GM23338 (cell line): ENCODE measurements around the gene PALLD. TPM values are rescaled to one million over a fixed set of nuclear protein-coding genes. Genes with fewer than 3 reads are reported as not detected.

Experiments
- ATAC-seq: fragments of 200-7000 bp; cut with Tn5 transposase; 3 replicates; pipeline ENCODE4 v1.9.1; 2020
- DNase-seq: peaks from one replicate; pipeline ENCODE4 v3.0.0-alpha.2; 2015; ENCODE audit warnings: low spot score
- H2AFZ ChIP-seq: fragments of 200-600 bp; sonication (generic); 2 replicates; pipeline ENCODE4 v1.8.0; 2016; ENCODE audit warnings: antibody characterized with exemption, mild to moderate bottlenecking, moderate library complexity
- H3F3A ChIP-seq: fragments of 200-600 bp; sonication (generic); replicated peaks from 2 replicates; pipeline ENCODE4 v1.8.0; 2017; ENCODE audit warnings: antibody characterized with exemption, mixed run types, low read depth
- H3K27ac ChIP-seq: fragments of 200-600 bp; sonication (generic); 2 replicates; pipeline ENCODE4 v1.6.1; 2016; ENCODE audit warnings: low read depth
- H3K27me3 ChIP-seq: fragments of 200-600 bp; sonication (generic); 2 replicates; pipeline ENCODE4 v1.8.0; 2016; ENCODE audit warnings: mild to moderate bottlenecking, mixed run types, moderate library complexity; ENCODE audit not compliant: insufficient read depth
- H3K36me3 ChIP-seq: fragments of 200-600 bp; sonication (generic); 2 replicates; pipeline ENCODE4 v1.8.0; 2016; ENCODE audit warnings: mild to moderate bottlenecking; ENCODE audit not compliant: insufficient read depth
- H3K4me1 ChIP-seq: fragments of 200-600 bp; sonication (generic); 2 replicates; pipeline ENCODE4 v1.8.0; 2016; ENCODE audit warnings: mild to moderate bottlenecking, moderate library complexity; ENCODE audit not compliant: insufficient read depth
- H3K4me2 ChIP-seq: fragments of 200-600 bp; sonication (generic); 2 replicates; pipeline ENCODE4 v1.7.1; 2017; ENCODE audit warnings: mixed run types
- H3K4me3 ChIP-seq: fragments of 200-600 bp; sonication (generic); 2 replicates; pipeline ENCODE4 v1.6.1; 2016; ENCODE audit warnings: mixed run types
- H3K79me2 ChIP-seq: fragments of 200-600 bp; sonication (generic); replicated peaks from 2 replicates; pipeline ENCODE4 v1.8.0; 2017; ENCODE audit warnings: mild to moderate bottlenecking; ENCODE audit not compliant: insufficient read depth
- H3K9me2 ChIP-seq: fragments of 200-600 bp; sonication (generic); 2 replicates; pipeline ENCODE4 v1.8.0; 2017; ENCODE audit not compliant: insufficient read depth
- H4K20me1 ChIP-seq: fragments of 200-600 bp; sonication (generic); replicated peaks from 2 replicates; pipeline ENCODE4 v1.8.0; 2017; ENCODE audit warnings: mild to moderate bottlenecking; ENCODE audit not compliant: insufficient read depth
- H3K27ac Mint-ChIP-seq: 2 replicates; pipeline ENCODE4 v1.8.0; 2020; ENCODE audit warnings: inconsistent platforms, mild to moderate bottlenecking, moderate library complexity, mixed read lengths
- H3K27me3 Mint-ChIP-seq: 3 replicates; pipeline ENCODE4 v1.8.0; 2022; ENCODE audit warnings: low read depth, mild to moderate bottlenecking, moderate library complexity, mixed read lengths, inconsistent platforms; ENCODE audit not compliant: insufficient read depth, poor library complexity
- H3K36me3 Mint-ChIP-seq: 3 replicates; pipeline ENCODE4 v1.8.0; 2021; ENCODE audit warnings: low read depth, mild to moderate bottlenecking, inconsistent platforms, moderate library complexity, mixed read lengths
- H3K4me1 Mint-ChIP-seq: 3 replicates; pipeline ENCODE4 v1.8.0; 2020; ENCODE audit warnings: mild to moderate bottlenecking, inconsistent platforms, mixed read lengths
- H3K4me3 Mint-ChIP-seq: 3 replicates; pipeline ENCODE4 v1.8.0; 2021; ENCODE audit warnings: moderate library complexity, mild to moderate bottlenecking, inconsistent platforms, mixed read lengths
- H3K9me3 Mint-ChIP-seq: 3 replicates; pipeline ENCODE4 v1.8.0; 2020; ENCODE audit warnings: moderate library complexity, mild to moderate bottlenecking, inconsistent platforms, mixed read lengths
- CREB1 ChIP-seq: fragments of 250-450 bp; sonication (Bioruptor Pico); IDR thresholded peaks from 2 replicates; pipeline ENCODE4 v1.5.0; 2020; ENCODE audit warnings: low read depth, mild to moderate bottlenecking, moderate library complexity
- NANOG ChIP-seq: IDR thresholded peaks from 2 replicates; pipeline ENCODE4 v1.6.1; 2016; ENCODE audit warnings: antibody characterized with exemption, borderline replicate concordance
- polyA plus RNA-seq: library from polyadenylated mRNA; unstranded; fragments of >200 nt; fragmentation: Nextera tagmentation; extraction: Ambion mirVana; gene quantifications from 2 replicates; pipeline ENCODE4 v1.2.1, GENCODE V29; 2016
- total RNA-seq: library from RNA; depleted of rRNA; stranded (reverse); fragments of >200 nt; shearing (Covaris generic); gene quantifications from 2 replicates; pipeline ENCODE4 v1.2.3, GENCODE V29; 2014
- TF ChIP-seq, protein P1 (sequence below), 2 experiments: fragments of 200-600 bp in 1 of 2; sonication (generic) in 1 of 2; conservative IDR thresholded peaks; 2 replicates each; pipeline versions ENCODE4 v1.5.1 to v1.6.1; 2016 to 2017; ENCODE audit warnings: antibody characterized with exemption in 2 of 2, low read depth in 2 of 2, mild to moderate bottlenecking in 2 of 2, moderate library complexity in 1 of 2
- TF ChIP-seq, protein P2 (sequence below): fragments of 250-450 bp; sonication (Bioruptor Pico); IDR thresholded peaks from 2 replicates; pipeline ENCODE4 v1.5.0; 2020; ENCODE audit warnings: mild to moderate bottlenecking, moderate library complexity

Gene PALLD
- total and polyA plus RNA-seq, 2 experiments from 2014 or later: 13.1 to 30.2 TPM

DNA sequence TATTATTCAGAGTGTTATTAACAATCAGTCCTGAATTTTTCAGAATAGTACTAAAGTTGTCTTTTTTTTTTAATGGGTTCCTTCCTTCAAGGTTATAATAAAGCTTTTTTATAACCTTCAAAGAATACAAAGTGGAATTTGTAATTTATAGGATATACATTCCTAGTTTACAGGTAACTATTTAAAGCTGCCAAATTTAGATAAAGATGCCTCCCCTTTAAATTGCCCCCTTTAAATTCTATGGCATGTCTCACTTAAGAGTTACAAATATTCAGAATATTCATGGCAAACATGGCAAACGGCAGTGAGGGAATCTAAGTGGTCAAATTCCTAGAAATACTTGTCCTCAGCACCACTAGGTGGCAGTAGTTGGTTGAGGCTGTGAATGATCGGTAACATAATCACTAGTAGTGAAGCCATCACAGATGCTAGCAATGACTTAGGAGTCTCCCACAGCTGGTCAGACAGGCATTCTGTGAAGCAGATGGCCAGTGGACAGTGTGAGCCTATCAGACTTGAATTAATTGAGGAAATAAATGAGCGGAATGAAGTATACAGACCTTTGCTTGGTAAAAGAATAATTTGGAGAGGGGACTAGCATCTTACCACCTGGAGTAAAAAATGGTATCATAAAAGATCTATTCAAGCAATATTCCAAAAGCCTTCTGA is 426.8 kb downstream of the PALLD start:
- Mint-ChIP-seq H3K27ac (peak overlapping the region; percentile 71; the same call in 1 of the 2 replicates), H3K9me3 (no peaks in the 10 kb centered on the region), H3K36me3 (peaks cover 20% of the 10 kb centered on the region), H3K27me3 (peaks cover 2% of the 10 kb centered on the region), H3K4me3 (no peak overlapping the region), H3K4me1 (peaks cover 44% of the 10 kb centered on the region)
- H3K79me2 ChIP-seq: no peaks in the 10 kb centered on the region
- H3K4me2 ChIP-seq: no peak overlapping the region
- DNase-seq (peak; percentile 94), ATAC-seq (peak; percentile 52)
- no peaks in the 10 kb centered on the region for H4K20me1 ChIP-seq
- no peaks in the 10 kb centered on the region for H3K27me3 ChIP-seq
- peaks cover 28% of the 10 kb centered on the region for H3K4me1 ChIP-seq
- H3K9me2 ChIP-seq: no peaks in the 10 kb centered on the region
- peaks cover 10% of the 10 kb centered on the region; the same call in 1 of the 2 replicates for H3K36me3 ChIP-seq
- no peaks in the 10 kb centered on the region for H3F3A ChIP-seq
- H2AFZ ChIP-seq: no peak overlapping the region
- H3K27ac ChIP-seq: no peak overlapping the region
- no peak overlapping the region for H3K4me3 ChIP-seq
- TF ChIP-seq NANOG (0 out of 2 replicates have a peak, but pooled peaks have one; percentile 8), CREB1 (CRISPR knock-in tag) (no peak)
- TF ChIP-seq, protein P1, sequence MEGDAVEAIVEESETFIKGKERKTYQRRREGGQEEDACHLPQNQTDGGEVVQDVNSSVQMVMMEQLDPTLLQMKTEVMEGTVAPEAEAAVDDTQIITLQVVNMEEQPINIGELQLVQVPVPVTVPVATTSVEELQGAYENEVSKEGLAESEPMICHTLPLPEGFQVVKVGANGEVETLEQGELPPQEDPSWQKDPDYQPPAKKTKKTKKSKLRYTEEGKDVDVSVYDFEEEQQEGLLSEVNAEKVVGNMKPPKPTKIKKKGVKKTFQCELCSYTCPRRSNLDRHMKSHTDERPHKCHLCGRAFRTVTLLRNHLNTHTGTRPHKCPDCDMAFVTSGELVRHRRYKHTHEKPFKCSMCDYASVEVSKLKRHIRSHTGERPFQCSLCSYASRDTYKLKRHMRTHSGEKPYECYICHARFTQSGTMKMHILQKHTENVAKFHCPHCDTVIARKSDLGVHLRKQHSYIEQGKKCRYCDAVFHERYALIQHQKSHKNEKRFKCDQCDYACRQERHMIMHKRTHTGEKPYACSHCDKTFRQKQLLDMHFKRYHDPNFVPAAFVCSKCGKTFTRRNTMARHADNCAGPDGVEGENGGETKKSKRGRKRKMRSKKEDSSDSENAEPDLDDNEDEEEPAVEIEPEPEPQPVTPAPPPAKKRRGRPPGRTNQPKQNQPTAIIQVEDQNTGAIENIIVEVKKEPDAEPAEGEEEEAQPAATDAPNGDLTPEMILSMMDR (conservative IDR thresholded peaks at IDR 0.05; ENCODE audit: low read depth in 2 of 2): peak; percentile 87 to 96
- TF ChIP-seq, protein P2, sequence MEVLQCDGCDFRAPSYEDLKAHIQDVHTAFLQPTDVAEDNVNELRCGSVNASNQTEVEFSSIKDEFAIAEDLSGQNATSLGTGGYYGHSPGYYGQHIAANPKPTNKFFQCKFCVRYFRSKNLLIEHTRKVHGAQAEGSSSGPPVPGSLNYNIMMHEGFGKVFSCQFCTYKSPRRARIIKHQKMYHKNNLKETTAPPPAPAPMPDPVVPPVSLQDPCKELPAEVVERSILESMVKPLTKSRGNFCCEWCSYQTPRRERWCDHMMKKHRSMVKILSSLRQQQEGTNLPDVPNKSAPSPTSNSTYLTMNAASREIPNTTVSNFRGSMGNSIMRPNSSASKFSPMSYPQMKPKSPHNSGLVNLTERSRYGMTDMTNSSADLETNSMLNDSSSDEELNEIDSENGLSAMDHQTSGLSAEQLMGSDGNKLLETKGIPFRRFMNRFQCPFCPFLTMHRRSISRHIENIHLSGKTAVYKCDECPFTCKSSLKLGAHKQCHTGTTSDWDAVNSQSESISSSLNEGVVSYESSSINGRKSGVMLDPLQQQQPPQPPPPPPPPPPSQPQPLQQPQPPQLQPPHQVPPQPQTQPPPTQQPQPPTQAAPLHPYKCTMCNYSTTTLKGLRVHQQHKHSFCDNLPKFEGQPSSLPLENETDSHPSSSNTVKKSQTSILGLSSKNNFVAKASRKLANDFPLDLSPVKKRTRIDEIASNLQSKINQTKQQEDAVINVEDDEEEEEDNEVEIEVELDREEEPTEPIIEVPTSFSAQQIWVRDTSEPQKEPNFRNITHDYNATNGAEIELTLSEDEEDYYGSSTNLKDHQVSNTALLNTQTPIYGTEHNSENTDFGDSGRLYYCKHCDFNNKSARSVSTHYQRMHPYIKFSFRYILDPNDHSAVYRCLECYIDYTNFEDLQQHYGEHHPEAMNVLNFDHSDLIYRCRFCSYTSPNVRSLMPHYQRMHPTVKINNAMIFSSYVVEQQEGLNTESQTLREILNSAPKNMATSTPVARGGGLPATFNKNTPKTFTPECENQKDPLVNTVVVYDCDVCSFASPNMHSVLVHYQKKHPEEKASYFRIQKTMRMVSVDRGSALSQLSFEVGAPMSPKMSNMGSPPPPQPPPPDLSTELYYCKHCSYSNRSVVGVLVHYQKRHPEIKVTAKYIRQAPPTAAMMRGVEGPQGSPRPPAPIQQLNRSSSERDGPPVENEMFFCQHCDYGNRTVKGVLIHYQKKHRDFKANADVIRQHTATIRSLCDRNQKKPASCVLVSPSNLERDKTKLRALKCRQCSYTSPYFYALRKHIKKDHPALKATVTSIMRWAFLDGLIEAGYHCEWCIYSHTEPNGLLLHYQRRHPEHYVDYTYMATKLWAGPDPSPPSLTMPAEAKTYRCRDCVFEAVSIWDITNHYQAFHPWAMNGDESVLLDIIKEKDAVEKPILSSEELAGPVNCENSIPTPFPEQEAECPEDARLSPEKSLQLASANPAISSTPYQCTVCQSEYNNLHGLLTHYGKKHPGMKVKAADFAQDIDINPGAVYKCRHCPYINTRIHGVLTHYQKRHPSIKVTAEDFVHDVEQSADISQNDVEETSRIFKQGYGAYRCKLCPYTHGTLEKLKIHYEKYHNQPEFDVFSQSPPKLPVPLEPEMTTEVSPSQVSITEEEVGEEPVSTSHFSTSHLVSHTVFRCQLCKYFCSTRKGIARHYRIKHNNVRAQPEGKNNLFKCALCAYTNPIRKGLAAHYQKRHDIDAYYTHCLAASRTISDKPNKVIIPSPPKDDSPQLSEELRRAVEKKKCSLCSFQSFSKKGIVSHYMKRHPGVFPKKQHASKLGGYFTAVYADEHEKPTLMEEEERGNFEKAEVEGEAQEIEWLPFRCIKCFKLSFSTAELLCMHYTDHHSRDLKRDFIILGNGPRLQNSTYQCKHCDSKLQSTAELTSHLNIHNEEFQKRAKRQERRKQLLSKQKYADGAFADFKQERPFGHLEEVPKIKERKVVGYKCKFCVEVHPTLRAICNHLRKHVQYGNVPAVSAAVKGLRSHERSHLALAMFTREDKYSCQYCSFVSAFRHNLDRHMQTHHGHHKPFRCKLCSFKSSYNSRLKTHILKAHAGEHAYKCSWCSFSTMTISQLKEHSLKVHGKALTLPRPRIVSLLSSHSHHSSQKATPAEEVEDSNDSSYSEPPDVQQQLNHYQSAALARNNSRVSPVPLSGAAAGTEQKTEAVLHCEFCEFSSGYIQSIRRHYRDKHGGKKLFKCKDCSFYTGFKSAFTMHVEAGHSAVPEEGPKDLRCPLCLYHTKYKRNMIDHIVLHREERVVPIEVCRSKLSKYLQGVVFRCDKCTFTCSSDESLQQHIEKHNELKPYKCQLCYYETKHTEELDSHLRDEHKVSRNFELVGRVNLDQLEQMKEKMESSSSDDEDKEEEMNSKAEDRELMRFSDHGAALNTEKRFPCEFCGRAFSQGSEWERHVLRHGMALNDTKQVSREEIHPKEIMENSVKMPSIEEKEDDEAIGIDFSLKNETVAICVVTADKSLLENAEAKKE (CRISPR knock-in tag): peak; percentile 44; the same call in 1 of the 2 replicates
